Putamen (tissue), 1 donor: ENCODE measurements around the gene TCF7L1.

Experiments
- DNase-seq: peaks from one replicate; pipeline ENCODE4 v3.0.0-alpha.2; 2016; ENCODE audit warnings: low spot score

Gene TCF7L1

GRCh38 chr2:85230679-85231467, 97.7 kb downstream of the TCF7L1 start:
- DNase-seq: no peak

DNA sequence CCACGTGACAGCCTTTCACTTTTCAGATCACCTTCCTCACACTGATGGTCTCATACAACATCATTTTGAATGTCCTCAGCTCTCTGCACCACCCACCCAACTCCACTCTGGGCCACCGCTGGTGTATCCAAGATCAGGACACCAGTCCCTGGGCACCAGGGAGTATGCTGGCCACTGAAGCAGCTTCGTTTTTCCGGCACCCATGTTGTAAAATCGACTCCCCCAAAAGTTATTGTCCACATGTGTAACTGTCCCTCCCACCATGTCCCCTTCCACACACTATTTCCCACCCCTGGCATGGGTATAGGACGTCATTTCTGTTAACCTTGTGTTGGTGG, 98.2 kb downstream of the TCF7L1 start:
- DNase-seq: no peak

DNA sequence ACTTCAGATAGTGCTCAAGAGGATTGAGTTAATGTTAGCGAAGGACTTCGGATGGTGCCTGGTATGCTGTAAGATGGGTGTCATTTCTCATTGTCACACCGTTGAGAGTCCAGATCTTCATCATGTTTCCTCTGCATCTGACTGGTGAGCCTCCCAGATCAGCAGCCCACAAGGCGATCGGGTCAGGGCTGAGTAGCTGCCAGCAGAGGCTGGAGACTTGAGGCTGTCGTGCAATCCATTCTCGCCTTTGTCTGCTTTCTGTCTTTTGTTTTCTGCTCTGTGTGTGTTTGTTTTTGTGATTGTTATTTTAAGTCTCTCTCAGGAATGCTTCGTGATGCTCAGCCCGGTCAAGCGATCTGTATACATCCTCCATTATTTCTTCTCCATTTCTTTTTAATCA, 98.8 kb downstream of the TCF7L1 start:
- no peak for DNase-seq

DNA sequence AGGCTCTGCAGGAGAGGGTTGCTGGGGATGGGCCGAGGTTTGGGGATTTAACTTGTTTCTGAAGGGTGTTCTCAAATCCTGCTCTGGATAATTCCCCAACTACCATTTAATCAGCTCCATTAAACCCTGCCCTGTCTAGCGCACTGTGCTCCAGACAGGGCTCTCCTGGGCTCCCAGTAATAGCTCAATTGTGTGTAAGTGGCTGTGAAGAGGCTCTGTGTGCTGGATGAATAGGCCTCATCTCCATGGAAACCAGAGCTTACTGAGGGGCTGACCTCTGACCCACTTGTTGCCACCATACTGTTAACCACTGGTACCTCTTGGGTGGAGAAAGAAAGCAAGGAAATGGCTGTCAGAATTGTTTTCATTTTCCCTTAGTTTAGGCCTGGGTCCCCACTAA, 101.7 kb downstream of the TCF7L1 start:
- DNase-seq: no peak

DNA sequence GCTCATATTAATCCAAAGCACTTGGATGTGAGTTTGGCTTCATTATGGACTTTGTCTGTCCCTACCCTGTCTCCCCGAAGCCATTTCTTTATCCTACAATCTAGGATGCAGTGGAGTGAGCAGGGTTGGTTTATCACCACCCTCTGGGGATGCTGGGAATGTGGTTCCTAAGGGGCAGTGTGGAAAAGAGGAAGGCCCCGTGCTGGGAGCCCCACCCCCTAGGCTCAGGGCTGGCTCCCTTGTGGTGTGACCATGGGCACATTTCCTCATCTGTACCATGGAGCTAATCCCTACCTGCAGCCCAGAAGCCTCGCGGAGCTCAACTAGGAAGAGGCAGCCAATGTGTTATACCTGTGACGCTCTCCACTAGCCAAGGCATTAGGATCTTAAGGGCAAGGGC, 102.1 kb downstream of the TCF7L1 start:
- DNase-seq: no peak

- no peak for DNase-seq
Observed at GRCh38 chr2:85236084-85236483, 102.9 kb downstream of the TCF7L1 start.

- DNase-seq: no peak
Observed at GRCh38 chr2:85237849-85238565, 104.8 kb downstream of the TCF7L1 start.

DNA sequence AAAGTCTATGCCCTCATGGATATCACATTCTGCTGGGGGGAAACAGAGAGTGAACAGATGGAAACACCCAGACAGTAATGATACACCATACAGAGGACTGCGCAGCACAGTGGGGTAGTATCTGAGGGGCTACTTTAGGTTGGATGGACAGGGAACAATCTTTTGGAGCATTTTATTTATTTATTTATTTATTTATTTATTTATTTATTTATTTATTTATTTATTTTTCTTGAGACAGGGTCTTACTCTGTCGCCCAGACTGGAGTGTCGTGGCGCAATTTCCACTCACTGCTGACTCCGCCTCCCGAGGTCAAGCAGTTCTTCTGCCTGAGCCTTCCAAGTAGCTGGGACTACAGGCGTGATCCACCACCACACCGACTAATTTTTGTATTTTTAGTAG, 105.4 kb downstream of the TCF7L1 start:
- DNase-seq: no peak

- no peak for DNase-seq
Observed at GRCh38 chr2:85239102-85239501, 105.9 kb downstream of the TCF7L1 start.

DNA sequence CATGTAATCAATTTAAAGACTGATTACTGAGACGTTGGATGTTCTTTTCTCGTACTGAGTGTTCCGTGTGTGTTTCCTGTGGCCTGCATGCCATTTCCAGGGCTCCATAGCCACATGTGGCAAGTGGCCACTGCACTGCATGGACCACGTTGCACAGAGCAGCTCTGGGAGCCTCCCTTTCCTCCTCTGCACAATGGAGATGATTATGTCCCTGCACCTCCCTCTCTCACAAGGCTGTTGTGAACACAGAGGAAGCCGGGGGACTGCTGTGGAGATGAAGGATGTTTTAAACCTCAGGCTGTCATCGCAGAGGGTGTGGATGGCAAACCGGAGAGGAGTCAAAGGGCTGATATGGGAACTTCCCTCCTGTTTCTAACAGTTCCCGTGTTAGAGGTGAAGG, 106.9 kb downstream of the TCF7L1 start:
- DNase-seq: no peak

GRCh38 chr2:85242321-85242720, 109.1 kb downstream of the TCF7L1 start:
- no peak for DNase-seq

GRCh38 chr2:85243101-85244072, 110.2 kb downstream of the TCF7L1 start:
- DNase-seq: no peak

GRCh38 chr2:85244828-85245227, 111.6 kb downstream of the TCF7L1 start:
- DNase-seq: no peak

DNA sequence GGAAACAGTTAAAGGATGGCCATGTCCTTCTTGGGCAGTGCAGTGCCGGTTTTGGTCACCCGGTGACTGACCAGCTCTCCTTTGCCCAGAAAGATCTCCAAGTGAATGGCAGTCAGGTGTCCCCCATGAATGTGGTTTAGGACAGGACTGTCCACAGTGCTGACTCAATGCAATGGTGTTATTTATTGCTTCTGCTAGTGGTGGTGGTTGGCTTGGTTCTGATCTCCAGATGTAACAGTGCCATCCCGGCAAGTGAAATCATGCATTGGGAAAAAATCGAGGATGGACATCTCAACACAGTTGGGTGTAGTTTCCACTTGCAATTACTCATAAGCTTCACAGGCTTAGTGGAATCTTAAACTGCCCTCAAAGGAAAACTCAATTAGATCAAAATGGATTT, 112.7 kb downstream of the TCF7L1 start:
- DNase-seq: no peak

- DNase-seq: peak; percentile 81
Observed at GRCh38 chr2:85246348-85246747, 113.2 kb downstream of the TCF7L1 start.

DNA sequence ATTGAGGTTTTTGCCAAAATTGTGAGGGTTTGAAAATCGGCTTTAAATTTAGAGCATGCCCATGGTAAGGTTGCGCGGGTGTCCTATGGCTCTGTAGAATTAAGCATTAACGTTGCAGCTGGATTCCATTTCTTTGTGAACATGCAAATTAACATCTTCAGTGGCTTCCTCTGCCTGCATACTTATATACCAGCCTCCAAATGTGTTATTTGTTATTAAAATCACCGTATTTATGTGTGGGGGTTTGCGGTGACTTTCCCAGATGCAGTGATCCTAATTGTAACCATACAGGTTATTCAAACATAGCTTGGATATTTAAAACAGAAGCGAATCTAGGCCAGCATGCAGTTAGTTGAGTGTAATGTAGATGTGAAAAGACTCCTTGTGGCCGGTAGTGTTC, 114.4 kb downstream of the TCF7L1 start:
- DNase-seq: peak; percentile 55

DNA sequence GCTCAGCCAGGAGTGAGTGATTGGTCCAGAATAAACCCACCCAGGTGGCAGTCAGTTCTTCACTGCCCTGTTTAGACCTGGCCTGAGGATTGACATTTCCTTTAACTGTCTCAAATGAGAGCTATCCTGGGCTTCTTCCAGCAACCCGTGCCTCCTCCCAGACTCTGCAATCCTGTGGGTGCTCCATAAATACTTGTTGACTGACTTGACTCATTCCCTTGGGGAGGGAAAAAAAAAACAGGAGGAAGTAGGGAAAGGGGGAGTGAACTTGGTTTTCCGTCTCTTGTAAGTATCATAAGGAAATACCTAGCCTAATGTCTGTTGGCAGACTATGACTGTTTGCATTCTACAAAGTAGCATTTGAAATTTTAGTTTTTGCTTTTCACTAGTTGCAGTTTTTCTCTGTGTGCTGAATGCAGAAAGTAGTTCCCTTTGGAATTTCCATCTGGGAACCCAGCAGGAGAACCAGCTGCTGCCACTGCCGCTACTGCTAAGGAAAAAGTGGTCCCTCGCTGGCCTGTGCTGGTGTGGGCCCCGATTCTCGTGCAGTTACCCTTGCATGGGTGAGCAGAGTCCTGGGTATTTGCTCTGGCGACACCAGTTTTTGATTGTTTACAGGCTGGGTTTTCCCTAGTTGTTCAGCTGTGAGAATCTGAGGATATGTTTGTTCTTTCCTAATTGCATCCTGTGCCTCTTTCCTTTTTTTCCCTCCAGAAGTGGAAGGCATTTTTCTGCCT, 115.7 kb downstream of the TCF7L1 start:
- DNase-seq: no peak

- no peak for DNase-seq
Observed at GRCh38 chr2:85250045-85250444, 116.9 kb downstream of the TCF7L1 start.

- no peak for DNase-seq
Observed at GRCh38 chr2:85251070-85251616, 118.0 kb downstream of the TCF7L1 start.

DNA sequence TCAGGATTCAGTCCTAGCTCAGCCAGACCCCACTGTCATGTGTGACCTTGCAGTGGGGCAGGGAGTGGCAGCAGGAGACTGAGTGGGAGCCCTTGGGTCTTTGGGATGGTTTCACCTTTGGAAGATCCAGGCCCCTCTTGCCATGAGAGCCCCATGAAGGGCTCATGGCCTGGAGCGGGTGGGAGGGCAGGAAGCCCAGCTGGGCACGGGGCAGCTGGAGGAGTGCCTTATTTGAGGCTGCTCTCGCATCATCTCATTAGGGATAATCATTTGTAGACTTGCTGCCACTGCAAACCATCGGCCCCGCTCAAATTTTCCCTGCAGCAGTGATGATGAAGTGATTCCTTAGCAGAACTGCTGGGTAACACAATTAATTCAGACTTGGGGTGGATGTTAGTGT, 120.7 kb downstream of the TCF7L1 start:
- DNase-seq: no peak

- DNase-seq: no peak
Observed at GRCh38 chr2:85254540-85255300, 121.5 kb downstream of the TCF7L1 start.
